ENCODE measurements around the gene NRDC.

DNA sequence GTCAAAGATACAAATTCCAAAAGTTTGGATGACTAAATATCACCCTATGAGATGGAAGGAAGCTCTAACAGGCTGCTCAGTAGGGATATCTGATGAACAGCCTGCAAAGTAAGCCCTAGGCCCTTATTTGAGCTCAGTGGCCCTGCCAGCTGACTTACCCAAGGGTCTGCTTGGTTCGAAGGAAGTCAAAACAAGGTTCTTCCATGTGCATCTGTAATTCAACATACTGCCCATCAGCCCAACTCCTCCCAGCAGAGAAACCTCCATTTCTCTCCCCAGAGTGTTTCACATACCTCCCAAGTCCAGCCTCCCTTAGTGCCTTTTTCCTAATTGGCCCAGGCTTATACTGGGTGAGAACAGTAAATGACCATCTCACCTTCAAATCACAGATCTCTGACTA is 86.6 kb downstream of the NRDC start:
- TF ChIP-seq, protein P1, sequence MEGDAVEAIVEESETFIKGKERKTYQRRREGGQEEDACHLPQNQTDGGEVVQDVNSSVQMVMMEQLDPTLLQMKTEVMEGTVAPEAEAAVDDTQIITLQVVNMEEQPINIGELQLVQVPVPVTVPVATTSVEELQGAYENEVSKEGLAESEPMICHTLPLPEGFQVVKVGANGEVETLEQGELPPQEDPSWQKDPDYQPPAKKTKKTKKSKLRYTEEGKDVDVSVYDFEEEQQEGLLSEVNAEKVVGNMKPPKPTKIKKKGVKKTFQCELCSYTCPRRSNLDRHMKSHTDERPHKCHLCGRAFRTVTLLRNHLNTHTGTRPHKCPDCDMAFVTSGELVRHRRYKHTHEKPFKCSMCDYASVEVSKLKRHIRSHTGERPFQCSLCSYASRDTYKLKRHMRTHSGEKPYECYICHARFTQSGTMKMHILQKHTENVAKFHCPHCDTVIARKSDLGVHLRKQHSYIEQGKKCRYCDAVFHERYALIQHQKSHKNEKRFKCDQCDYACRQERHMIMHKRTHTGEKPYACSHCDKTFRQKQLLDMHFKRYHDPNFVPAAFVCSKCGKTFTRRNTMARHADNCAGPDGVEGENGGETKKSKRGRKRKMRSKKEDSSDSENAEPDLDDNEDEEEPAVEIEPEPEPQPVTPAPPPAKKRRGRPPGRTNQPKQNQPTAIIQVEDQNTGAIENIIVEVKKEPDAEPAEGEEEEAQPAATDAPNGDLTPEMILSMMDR (IDR thresholded peaks at IDR 0.05; ENCODE audit: low read depth, low read length, poor library complexity, severe bottlenecking): no peak
- no peak for TF ChIP-seq EZH2phosphoT487 (IDR thresholded peaks at IDR 0.05; ENCODE audit: borderline replicate concordance, low read length)

Data from DOHH2 (cell line).